Muscle layer of duodenum (tissue), 2 donors: ENCODE measurements around the gene CD79A.
"Not testable (repeated sequence)": the region's sequence is repeated elsewhere in the genome, so short reads cannot be mapped to it uniquely, and the experiment has no call there.

Experiments
- H3K27ac ChIP-seq: one replicate; pipeline ENCODE4 v1.7.0; 2013; ENCODE audit warnings: mild to moderate bottlenecking, low read length
- H3K27me3 ChIP-seq: one replicate; pipeline ENCODE4 v1.7.0; 2013; ENCODE audit warnings: low read depth, mild to moderate bottlenecking, control low read depth, low read length
- H3K36me3 ChIP-seq, 2 donors: one replicate each; pipeline ENCODE4 v1.7.0; 2013; ENCODE audit warnings: low read length in 2 of 2, control low read depth in 1 of 2, mild to moderate bottlenecking in 1 of 2; ENCODE audit not compliant: insufficient read depth in 2 of 2, control insufficient read depth in 1 of 2
- H3K4me1 ChIP-seq, 2 donors: one replicate each; pipeline ENCODE4 v1.7.0; 2013; ENCODE audit warnings: low read length in 2 of 2, mild to moderate bottlenecking in 2 of 2, control low read depth in 1 of 2, moderate library complexity in 1 of 2; ENCODE audit not compliant: insufficient read depth in 2 of 2, control insufficient read depth in 1 of 2
- H3K4me3 ChIP-seq, 2 donors: one replicate each; pipeline ENCODE4 v1.7.0; 2013; ENCODE audit warnings: low read length in 2 of 2, low read depth in 1 of 2, mild to moderate bottlenecking in 1 of 2
- H3K9me3 ChIP-seq, 2 donors: one replicate each; pipeline ENCODE4 v1.7.0; 2013; ENCODE audit warnings: low read length in 2 of 2, control low read depth in 1 of 2, mild to moderate bottlenecking in 1 of 2; ENCODE audit not compliant: control insufficient read depth in 1 of 2
- donor health status: healthy.

CD79A gene

GRCh38 chr19:41910240-41910991 lies 33.3 kb downstream of the CD79A start:
- H3K9me3 ChIP-seq, result no peaks in the 10 kb centered on the region
- H3K36me3 ChIP-seq, result peaks cover 1 to 18% of the 10 kb centered on the region in 2 donors
- peaks cover 0 to 5% of the 10 kb centered on the region in 2 donors for H3K4me1 ChIP-seq
- H3K27ac ChIP-seq, result no peak overlapping the region
- H3K27me3 ChIP-seq, result peaks cover 32% of the 10 kb centered on the region
- no peak overlapping the region for H3K4me3 ChIP-seq

GRCh38 chr19:41910992-41911888 lies 34.2 kb downstream of the CD79A start:
- Histone ChIP-seq H3K4me3 (no peak overlapping the region), H3K27ac (no peak overlapping the region), H3K9me3 (no peaks in the 10 kb centered on the region)

GRCh38 chr19:41911889-41912731 lies 35.0 kb downstream of the CD79A start:
- H3K4me3 ChIP-seq, result no peak overlapping the region
- peaks cover 0 to 8% of the 10 kb centered on the region in 2 donors for H3K4me1 ChIP-seq
- H3K27me3 ChIP-seq, result peaks cover 48% of the 10 kb centered on the region
- no peaks in the 10 kb centered on the region for H3K9me3 ChIP-seq
- peaks cover 0 to under 1% of the 10 kb centered on the region in 2 donors for H3K36me3 ChIP-seq
- no peak overlapping the region for H3K27ac ChIP-seq

More at GRCh38 chr19:41910992-41911888, 34.2 kb downstream of the CD79A start:
- Histone ChIP-seq H3K36me3 (peaks cover 0 to 10% of the 10 kb centered on the region in 2 donors), H3K4me1 (peaks cover 0 to 8% of the 10 kb centered on the region in 2 donors), H3K27me3 (peaks cover 39% of the 10 kb centered on the region)

- Histone ChIP-seq H3K4me3 (no peak overlapping the region), H3K27ac (no peak overlapping the region), H3K4me1 (peaks cover 0 to 8% of the 10 kb centered on the region in 2 donors), H3K27me3 (peaks cover 48% of the 10 kb centered on the region), H3K36me3 (no peaks in the 10 kb centered on the region), H3K9me3 (no peaks in the 10 kb centered on the region)
Measured at GRCh38 chr19:41912899-41913537, 35.9 kb downstream of the CD79A start.

- Histone ChIP-seq H3K9me3 (no peaks in the 10 kb centered on the region), H3K27ac (no peak overlapping the region), H3K4me3 (no peak overlapping the region), H3K36me3 (no peaks in the 10 kb centered on the region), H3K4me1 (peaks cover 0 to 8% of the 10 kb centered on the region in 2 donors), H3K27me3 (peaks cover 53% of the 10 kb centered on the region)
Measured at GRCh38 chr19:41913538-41914423, 36.7 kb downstream of the CD79A start.

GRCh38 chr19:41914424-41914834 lies 37.4 kb downstream of the CD79A start:
- H3K4me3 ChIP-seq, H3K36me3 ChIP-seq, H3K4me1 ChIP-seq, H3K27ac ChIP-seq, H3K9me3 ChIP-seq: not testable (repeated sequence)
- H3K27me3 ChIP-seq, result peaks cover 60% of the 10 kb centered on the region

GRCh38 chr19:41915021-41915775 lies 38.1 kb downstream of the CD79A start:
- Histone ChIP-seq H3K9me3 (no peaks in the 10 kb centered on the region), H3K4me1 (peaks cover 0 to 8% of the 10 kb centered on the region in 2 donors), H3K27ac (no peak overlapping the region)

GRCh38 chr19:41915776-41916414 lies 38.8 kb downstream of the CD79A start:
- Histone ChIP-seq H3K9me3 (no peaks in the 10 kb centered on the region), H3K4me3 (no peak overlapping the region), H3K27me3 (peaks cover 73% of the 10 kb centered on the region), H3K4me1 (peaks cover 0 to 8% of the 10 kb centered on the region in 2 donors), H3K27ac (no peak overlapping the region), H3K36me3 (no peaks in the 10 kb centered on the region)

More at GRCh38 chr19:41915021-41915775, 38.1 kb downstream of the CD79A start:
- Histone ChIP-seq H3K36me3 (no peaks in the 10 kb centered on the region), H3K4me3 (no peak overlapping the region), H3K27me3 (peaks cover 66% of the 10 kb centered on the region)

GRCh38 chr19:41917676-41918075 lies 40.6 kb downstream of the CD79A start:
- peaks cover 70% of the 10 kb centered on the region for H3K27me3 ChIP-seq
- H3K36me3 ChIP-seq, result no peaks in the 10 kb centered on the region
- peaks cover 0 to 8% of the 10 kb centered on the region in 2 donors for H3K4me1 ChIP-seq
- no peak overlapping the region for H3K27ac ChIP-seq
- no peak overlapping the region for H3K4me3 ChIP-seq
- no peaks in the 10 kb centered on the region for H3K9me3 ChIP-seq
